HEK293 (cell line): ENCODE measurements around the gene KRTAP1-1.

Experiments used
- CTCF ChIA-PET: fragments of 350-600 bp; formaldehyde crosslinking; extraction: SDS; loops from one replicate; lab custom pipeline; 2021; ENCODE audit warnings: antibody characterized with exemption; lab: Yijun Ruan, JAX
- POLR2A ChIA-PET: fragments of 300-600 bp; formaldehyde crosslinking; extraction: SDS; loops from one replicate; lab custom pipeline; 2020; ENCODE audit warnings: antibody characterized with exemption, inconsistent platforms; lab: Yijun Ruan, JAX
- H3K27ac ChIP-seq: fragments of 200-500 bp; sonication (Bioruptor generic); 2 replicates; pipeline ENCODE4 v1.5.1; 2014; ENCODE audit warnings: low read depth, low read length, control low read depth, inconsistent platforms; ENCODE audit errors: extremely low read depth
- H3K36me3 ChIP-seq, 2 experiments: fragments of 200-500 bp in 1 of 2; sonication (Bioruptor generic) in 1 of 2; 1 replicate in 1 of 2; 2 replicates in 1 of 2; pipeline ENCODE4 v1.5.1; 2014 to 2017; ENCODE audit warnings: inconsistent platforms in 2 of 2, low read length in 2 of 2; ENCODE audit not compliant: control insufficient read depth in 2 of 2, insufficient read depth in 1 of 2
- H3K4me1 ChIP-seq: fragments of 200-500 bp; sonication (Bioruptor generic); 2 replicates; pipeline ENCODE4 v1.5.1; 2014; ENCODE audit warnings: mild to moderate bottlenecking, low read length, inconsistent platforms; ENCODE audit not compliant: control insufficient read depth, insufficient read depth
- H3K4me3 ChIP-seq: 2 replicates; pipeline ENCODE4 v1.5.1; 2011; ENCODE audit warnings: low read depth, mild to moderate bottlenecking, control low read depth, low read length, moderate library complexity
- H3K9me3 ChIP-seq: fragments of 200-500 bp; sonication (Bioruptor generic); 2 replicates; pipeline ENCODE4 v1.5.1; 2014; ENCODE audit warnings: low read depth, low read length, inconsistent platforms; ENCODE audit not compliant: control insufficient read depth, insufficient read depth
- EGR2 ChIP-seq: fragments of 450-650 bp; formaldehyde crosslinking; IDR thresholded peaks from 2 replicates; pipeline ENCODE4 v1.5.1; 2016; ENCODE audit warnings: low read depth, missing biosample characterization, missing genetic modification characterization
- HOXA7 ChIP-seq: sonication (generic); formaldehyde crosslinking; IDR thresholded peaks from 2 replicates; pipeline ENCODE4 v1.8.1; 2022; ENCODE audit warnings: missing genetic modification reagents, borderline replicate concordance
- KLF1 ChIP-seq: fragments of 450-650 bp; formaldehyde crosslinking; IDR thresholded peaks from 2 replicates; pipeline ENCODE4 v1.5.1; 2016; ENCODE audit warnings: missing biosample characterization, missing genetic modification characterization
- KLF9 ChIP-seq: fragments of 450-650 bp; formaldehyde crosslinking; IDR thresholded peaks from 2 replicates; pipeline ENCODE4 v1.5.1; 2016; ENCODE audit warnings: missing biosample characterization, missing genetic modification characterization, low read depth
- PRDM10 ChIP-seq: fragments of 450-650 bp; formaldehyde crosslinking; IDR thresholded peaks from 2 replicates; pipeline ENCODE4 v1.5.1; 2016; ENCODE audit warnings: missing biosample characterization, missing genetic modification characterization
- ZBTB17 ChIP-seq: fragments of 450-650 bp; formaldehyde crosslinking; IDR thresholded peaks from 2 replicates; pipeline ENCODE4 v1.5.1; 2016; ENCODE audit warnings: missing biosample characterization, missing genetic modification characterization
- ZBTB8A ChIP-seq: fragments of 450-650 bp; formaldehyde crosslinking; IDR thresholded peaks from 2 replicates; pipeline ENCODE4 v1.5.1; 2016; ENCODE audit warnings: missing biosample characterization, missing genetic modification characterization
- ZEB2 ChIP-seq: fragments of 450-650 bp; formaldehyde crosslinking; IDR thresholded peaks from 2 replicates; pipeline ENCODE4 v1.5.1; 2016; ENCODE audit warnings: missing biosample characterization, missing genetic modification characterization
- ZFHX2 ChIP-seq: fragments of 450-650 bp; formaldehyde crosslinking; conservative IDR thresholded peaks from 2 replicates; pipeline ENCODE4 v1.5.1; 2016; ENCODE audit warnings: missing biosample characterization, missing genetic modification characterization
- ZNF114 ChIP-seq: fragments of 450-650 bp; formaldehyde crosslinking; IDR thresholded peaks from 2 replicates; pipeline ENCODE4 v1.5.0; 2017; ENCODE audit warnings: missing biosample characterization, missing genetic modification characterization
- ZNF138 ChIP-seq: fragments of 450-650 bp; formaldehyde crosslinking; IDR thresholded peaks from 2 replicates; pipeline ENCODE4 v1.5.1; 2016; ENCODE audit warnings: missing biosample characterization, missing genetic modification characterization, borderline replicate concordance
- ZNF155 ChIP-seq: fragments of 450-650 bp; formaldehyde crosslinking; IDR thresholded peaks from 2 replicates; pipeline ENCODE4 v1.5.1; 2016; ENCODE audit warnings: missing biosample characterization, missing genetic modification characterization
- ZNF19 ChIP-seq: fragments of 450-650 bp; formaldehyde crosslinking; IDR thresholded peaks from 2 replicates; pipeline ENCODE4; 2016; ENCODE audit warnings: missing biosample characterization, missing genetic modification characterization, low read depth
- ZNF292 ChIP-seq: fragments of 450-650 bp; formaldehyde crosslinking; IDR thresholded peaks from 2 replicates; pipeline ENCODE4 v1.5.1; 2016; ENCODE audit warnings: low read depth, missing biosample characterization, missing genetic modification characterization, borderline replicate concordance
- ZNF404 ChIP-seq: fragments of 450-650 bp; formaldehyde crosslinking; IDR thresholded peaks from 2 replicates; pipeline ENCODE4 v1.5.1; 2017; ENCODE audit warnings: missing biosample characterization, missing genetic modification characterization
- ZNF544 ChIP-seq: fragments of 450-650 bp; formaldehyde crosslinking; IDR thresholded peaks from 2 replicates; pipeline ENCODE4 v1.5.0; 2017; ENCODE audit warnings: missing biosample characterization, missing genetic modification characterization
- ZNF585B ChIP-seq: fragments of 450-650 bp; formaldehyde crosslinking; IDR thresholded peaks from 2 replicates; pipeline ENCODE4 v1.5.1; 2016; ENCODE audit warnings: missing biosample characterization, missing genetic modification characterization
- ZNF600 ChIP-seq: fragments of 450-650 bp; formaldehyde crosslinking; IDR thresholded peaks from 2 replicates; pipeline ENCODE4 v1.5.1; 2016; ENCODE audit warnings: missing biosample characterization, missing genetic modification characterization
- ZNF610 ChIP-seq: fragments of 450-650 bp; formaldehyde crosslinking; IDR thresholded peaks from 2 replicates; pipeline ENCODE4 v1.5.1; 2016; ENCODE audit warnings: missing biosample characterization, missing genetic modification characterization, borderline replicate concordance
- ZNF623 ChIP-seq: fragments of 450-650 bp; formaldehyde crosslinking; IDR thresholded peaks from 2 replicates; pipeline ENCODE4 v1.5.1; 2016; ENCODE audit warnings: missing biosample characterization, missing genetic modification characterization
- ZNF624 ChIP-seq: fragments of 450-650 bp; formaldehyde crosslinking; IDR thresholded peaks from 2 replicates; pipeline ENCODE4 v1.5.1; 2017; ENCODE audit warnings: missing biosample characterization, missing genetic modification characterization
- ZNF792 ChIP-seq: fragments of 450-650 bp; formaldehyde crosslinking; IDR thresholded peaks from 2 replicates; pipeline ENCODE4 v1.5.1; 2016; ENCODE audit warnings: missing biosample characterization, missing genetic modification characterization
- ZNF843 ChIP-seq: fragments of 450-650 bp; formaldehyde crosslinking; IDR thresholded peaks from 2 replicates; pipeline ENCODE4 v1.5.1; 2016; ENCODE audit warnings: missing biosample characterization, missing genetic modification characterization
- ZSCAN18 ChIP-seq: fragments of 450-650 bp; formaldehyde crosslinking; IDR thresholded peaks from 2 replicates; pipeline ENCODE4 v1.5.1; 2016; ENCODE audit warnings: missing biosample characterization, missing genetic modification characterization
- ZXDB ChIP-seq: fragments of 450-650 bp; formaldehyde crosslinking; IDR thresholded peaks from 2 replicates; pipeline ENCODE4 v1.5.1; 2016; ENCODE audit warnings: missing biosample characterization, missing genetic modification characterization
- TF ChIP-seq, protein P1 (sequence below): fragments of 450-650 bp; formaldehyde crosslinking; IDR thresholded peaks from 2 replicates; pipeline ENCODE4 v1.5.1; 2016; ENCODE audit warnings: missing biosample characterization, missing genetic modification characterization
- TF ChIP-seq, protein P2 (sequence below): fragments of 450-650 bp; formaldehyde crosslinking; IDR thresholded peaks from 2 replicates; pipeline ENCODE4 v1.5.1; 2016; ENCODE audit warnings: missing biosample characterization, missing genetic modification characterization

Gene KRTAP1-1

GRCh38 chr17:41049110-41049509 lies 7.9 kb upstream of the KRTAP1-1 start:
- CTCF ChIA-PET: no interaction called here
- H3K4me3 ChIP-seq: no peak overlapping the region

GRCh38 chr17:41048441-41048840 lies 7.2 kb upstream of the KRTAP1-1 start:
- Histone ChIP-seq H3K36me3 (no peaks in the 10 kb centered on the region), H3K9me3 (no peaks in the 10 kb centered on the region; the same call in 1 of the 2 replicates), H3K4me3 (no peak overlapping the region)
- TF ChIP-seq ZNF292 (tag by site-specific recombination): no peak
- no peak for TF ChIP-seq HOXA7 (CRISPR knock-in tag)
- TF ChIP-seq ZNF544: no peak
- no peak for TF ChIP-seq ZNF843
- no peak for TF ChIP-seq ZNF114 (tag by site-specific recombination)
- TF ChIP-seq ZFHX2 (tag by site-specific recombination): no peak
- no peak for TF ChIP-seq ZNF610 (tag by site-specific recombination)
- TF ChIP-seq, protein P1, sequence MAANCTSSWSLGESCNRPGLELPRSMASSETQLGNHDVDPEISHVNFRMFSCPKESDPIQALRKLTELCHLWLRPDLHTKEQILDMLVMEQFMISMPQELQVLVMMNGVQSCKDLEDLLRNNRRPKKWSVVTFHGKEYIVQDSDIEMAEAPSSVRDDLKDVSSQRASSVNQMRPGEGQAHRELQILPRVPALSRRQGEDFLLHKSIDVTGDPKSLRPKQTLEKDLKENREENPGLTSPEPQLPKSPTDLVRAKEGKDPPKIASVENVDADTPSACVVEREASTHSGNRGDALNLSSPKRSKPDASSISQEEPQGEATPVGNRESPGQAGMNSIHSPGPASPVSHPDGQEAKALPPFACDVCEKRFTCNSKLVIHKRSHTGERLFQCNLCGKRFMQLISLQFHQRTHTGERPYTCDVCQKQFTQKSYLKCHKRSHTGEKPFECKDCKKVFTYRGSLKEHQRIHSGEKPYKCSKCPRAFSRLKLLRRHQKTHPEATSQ (tag by site-specific recombination): no peak
- no peak for TF ChIP-seq EGR2 (tag by site-specific recombination)
- TF ChIP-seq ZBTB17 (tag by site-specific recombination): no peak
- TF ChIP-seq ZNF155: no peak
- no peak for TF ChIP-seq KLF1 (tag by site-specific recombination)
- TF ChIP-seq, all 188 proteins: peak for 0
- H3K27ac ChIP-seq: no peak overlapping the region
- CTCF ChIA-PET: interaction anchor here (0.6 to 0.7 kb wide), 2 partner anchors 340 to 355 kb away, joined by 4 to 5 read pairs; no protein-coding TSS in a partner anchor
- POLR2A ChIA-PET: no interaction called here
- H3K4me1 ChIP-seq: no peaks in the 10 kb centered on the region

More at GRCh38 chr17:41049110-41049509, 7.9 kb upstream of the KRTAP1-1 start:
- Histone ChIP-seq H3K9me3 (no peaks in the 10 kb centered on the region), H3K4me1 (no peaks in the 10 kb centered on the region), H3K27ac (no peak overlapping the region), H3K36me3 (no peaks in the 10 kb centered on the region)
- POLR2A ChIA-PET: no interaction called here
- TF ChIP-seq, protein P2, sequence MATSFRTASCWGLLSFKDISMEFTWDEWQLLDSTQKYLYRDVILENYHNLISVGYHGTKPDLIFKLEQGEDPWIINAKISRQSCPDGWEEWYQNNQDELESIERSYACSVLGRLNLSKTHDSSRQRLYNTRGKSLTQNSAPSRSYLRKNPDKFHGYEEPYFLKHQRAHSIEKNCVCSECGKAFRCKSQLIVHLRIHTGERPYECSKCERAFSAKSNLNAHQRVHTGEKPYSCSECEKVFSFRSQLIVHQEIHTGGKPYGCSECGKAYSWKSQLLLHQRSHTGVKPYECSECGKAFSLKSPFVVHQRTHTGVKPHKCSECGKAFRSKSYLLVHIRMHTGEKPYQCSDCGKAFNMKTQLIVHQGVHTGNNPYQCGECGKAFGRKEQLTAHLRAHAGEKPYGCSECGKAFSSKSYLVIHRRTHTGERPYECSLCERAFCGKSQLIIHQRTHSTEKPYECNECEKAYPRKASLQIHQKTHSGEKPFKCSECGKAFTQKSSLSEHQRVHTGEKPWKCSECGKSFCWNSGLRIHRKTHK: no peak
- TF ChIP-seq KLF9 (no peak), ZNF585B (tag by site-specific recombination) (no peak), ZEB2 (tag by site-specific recombination) (no peak), ZSCAN18 (tag by site-specific recombination) (no peak), ZNF624 (no peak), ZXDB (no peak), PRDM10 (tag by site-specific recombination) (no peak), ZNF792 (no peak), ZNF623 (no peak), ZNF404 (tag by site-specific recombination) (no peak), ZBTB8A (tag by site-specific recombination) (no peak), ZNF138 (tag by site-specific recombination) (no peak), ZNF600 (tag by site-specific recombination) (no peak), HOXA7 (CRISPR knock-in tag) (no peak), ZNF19 (tag by site-specific recombination) (no peak)
- TF ChIP-seq, all 188 proteins: peak for 0
